Measurements from ENCODE around the gene PUM2. TPM values are rescaled to one million over a fixed set of nuclear protein-coding genes. Genes with fewer than 3 reads are reported as not detected.

PUM2 gene
- total and polyA plus RNA-seq, 2 of the 13 experiments (the other 11 are each of a cell fraction or from before 2014, with no cell fraction given): 69.6 to 69.8 TPM

DNA sequence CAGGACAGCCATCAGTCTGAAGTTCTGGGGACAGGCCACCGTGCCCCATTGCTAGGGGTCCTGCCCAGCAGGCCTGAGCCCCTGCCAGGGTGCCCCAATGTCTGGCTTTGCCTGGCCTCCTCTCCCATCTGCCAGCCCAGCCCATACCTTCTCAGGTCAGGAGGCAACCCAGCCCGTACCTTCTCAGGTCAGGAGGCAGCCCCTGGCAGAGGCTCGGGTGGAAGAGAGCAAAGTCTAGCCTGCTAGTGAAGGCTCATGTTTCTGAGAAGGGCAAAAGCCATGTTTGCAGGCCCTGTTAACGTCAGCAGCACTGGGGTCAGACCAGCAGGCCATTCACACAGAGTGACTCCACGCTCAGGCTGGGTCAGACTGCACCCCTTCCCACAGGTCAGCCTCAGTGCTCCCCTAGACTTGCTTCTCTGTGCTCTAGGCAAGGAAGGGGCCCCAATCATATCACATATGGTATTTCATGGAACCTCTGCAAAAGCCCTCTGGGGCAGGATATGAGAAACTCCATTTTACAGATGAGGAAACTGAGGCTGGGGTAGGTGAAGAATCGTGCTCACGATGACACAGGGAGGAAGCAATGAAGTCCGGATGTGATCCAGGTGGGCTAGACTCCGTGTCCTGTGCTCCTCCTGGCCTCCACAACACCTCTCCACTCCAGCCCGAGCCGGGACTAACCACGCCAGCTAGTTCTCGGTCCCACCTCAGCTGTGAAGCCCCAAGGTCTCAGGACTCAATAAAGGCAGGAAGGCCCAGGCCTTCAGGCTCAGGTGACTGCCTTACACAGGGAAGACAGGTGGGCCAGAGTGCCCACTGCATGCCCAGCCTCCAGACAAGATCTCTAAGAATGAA is 135.2 kb downstream of the PUM2 start (continued):
- TF ChIP-seq, protein P1, sequence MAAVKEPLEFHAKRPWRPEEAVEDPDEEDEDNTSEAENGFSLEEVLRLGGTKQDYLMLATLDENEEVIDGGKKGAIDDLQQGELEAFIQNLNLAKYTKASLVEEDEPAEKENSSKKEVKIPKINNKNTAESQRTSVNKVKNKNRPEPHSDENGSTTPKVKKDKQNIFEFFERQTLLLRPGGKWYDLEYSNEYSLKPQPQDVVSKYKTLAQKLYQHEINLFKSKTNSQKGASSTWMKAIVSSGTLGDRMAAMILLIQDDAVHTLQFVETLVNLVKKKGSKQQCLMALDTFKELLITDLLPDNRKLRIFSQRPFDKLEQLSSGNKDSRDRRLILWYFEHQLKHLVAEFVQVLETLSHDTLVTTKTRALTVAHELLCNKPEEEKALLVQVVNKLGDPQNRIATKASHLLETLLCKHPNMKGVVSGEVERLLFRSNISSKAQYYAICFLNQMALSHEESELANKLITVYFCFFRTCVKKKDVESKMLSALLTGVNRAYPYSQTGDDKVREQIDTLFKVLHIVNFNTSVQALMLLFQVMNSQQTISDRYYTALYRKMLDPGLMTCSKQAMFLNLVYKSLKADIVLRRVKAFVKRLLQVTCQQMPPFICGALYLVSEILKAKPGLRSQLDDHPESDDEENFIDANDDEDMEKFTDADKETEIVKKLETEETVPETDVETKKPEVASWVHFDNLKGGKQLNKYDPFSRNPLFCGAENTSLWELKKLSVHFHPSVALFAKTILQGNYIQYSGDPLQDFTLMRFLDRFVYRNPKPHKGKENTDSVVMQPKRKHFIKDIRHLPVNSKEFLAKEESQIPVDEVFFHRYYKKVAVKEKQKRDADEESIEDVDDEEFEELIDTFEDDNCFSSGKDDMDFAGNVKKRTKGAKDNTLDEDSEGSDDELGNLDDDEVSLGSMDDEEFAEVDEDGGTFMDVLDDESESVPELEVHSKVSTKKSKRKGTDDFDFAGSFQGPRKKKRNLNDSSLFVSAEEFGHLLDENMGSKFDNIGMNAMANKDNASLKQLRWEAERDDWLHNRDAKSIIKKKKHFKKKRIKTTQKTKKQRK (IDR thresholded peaks at IDR 0.05; ENCODE audit: low read length): no peak
- TF ChIP-seq, protein P2, sequence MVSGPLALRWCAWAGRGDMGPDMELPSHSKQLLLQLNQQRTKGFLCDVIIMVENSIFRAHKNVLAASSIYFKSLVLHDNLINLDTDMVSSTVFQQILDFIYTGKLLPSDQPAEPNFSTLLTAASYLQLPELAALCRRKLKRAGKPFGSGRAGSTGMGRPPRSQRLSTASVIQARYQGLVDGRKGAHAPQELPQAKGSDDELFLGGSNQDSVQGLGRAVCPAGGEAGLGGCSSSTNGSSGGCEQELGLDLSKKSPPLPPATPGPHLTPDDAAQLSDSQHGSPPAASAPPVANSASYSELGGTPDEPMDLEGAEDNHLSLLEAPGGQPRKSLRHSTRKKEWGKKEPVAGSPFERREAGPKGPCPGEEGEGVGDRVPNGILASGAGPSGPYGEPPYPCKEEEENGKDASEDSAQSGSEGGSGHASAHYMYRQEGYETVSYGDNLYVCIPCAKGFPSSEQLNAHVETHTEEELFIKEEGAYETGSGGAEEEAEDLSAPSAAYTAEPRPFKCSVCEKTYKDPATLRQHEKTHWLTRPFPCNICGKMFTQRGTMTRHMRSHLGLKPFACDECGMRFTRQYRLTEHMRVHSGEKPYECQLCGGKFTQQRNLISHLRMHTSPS (CRISPR knock-in tag; IDR thresholded peaks at IDR 0.05; ENCODE audit: low read depth): peak; percentile 98
- TF ChIP-seq ZNF510 (CRISPR knock-in tag; IDR thresholded peaks at IDR 0.05; ENCODE audit: low read depth) (peak; percentile 32; the same call in 1 of the 2 replicates), NFKB2 (CRISPR knock-in tag; IDR thresholded peaks at IDR 0.05; ENCODE audit: borderline replicate concordance) (peak; percentile 68; the same call in 1 of the 2 replicates), ZNF605 (CRISPR knock-in tag; IDR thresholded peaks at IDR 0.05) (0 out of 2 replicates have a peak, but pooled peaks have one; percentile 10), ZNF550 (CRISPR knock-in tag; IDR thresholded peaks at IDR 0.05; ENCODE audit: borderline replicate concordance) (no peak; the same call in 1 of the 2 replicates), ZNF354B (CRISPR knock-in tag; IDR thresholded peaks at IDR 0.05) (no peak), ZNF670 (CRISPR knock-in tag; IDR thresholded peaks at IDR 0.05; ENCODE audit: borderline replicate concordance) (peak; percentile 47; the same call in 1 of the 2 replicates), ZNF282 (IDR thresholded peaks at IDR 0.05; ENCODE audit: partially characterized antibody) (no peak), ZNF644 (CRISPR knock-in tag; IDR thresholded peaks at IDR 0.05; ENCODE audit: low read depth) (peak; percentile 85), PRMT3 (CRISPR knock-in tag; IDR thresholded peaks at IDR 0.05; ENCODE audit: borderline replicate concordance, low read depth) (no peak), ZNF788 (CRISPR knock-in tag; IDR thresholded peaks at IDR 0.05; ENCODE audit: borderline replicate concordance) (peak; percentile 81; the same call in 1 of the 2 replicates), TBX3 (IDR thresholded peaks at IDR 0.05; ENCODE audit: borderline replicate concordance) (no peak), KDM2A (CRISPR knock-in tag; IDR thresholded peaks at IDR 0.05; ENCODE audit: borderline replicate concordance, low read depth) (peak; percentile 70; the same call in 1 of the 2 replicates)
- TF ChIP-seq, protein P3, sequence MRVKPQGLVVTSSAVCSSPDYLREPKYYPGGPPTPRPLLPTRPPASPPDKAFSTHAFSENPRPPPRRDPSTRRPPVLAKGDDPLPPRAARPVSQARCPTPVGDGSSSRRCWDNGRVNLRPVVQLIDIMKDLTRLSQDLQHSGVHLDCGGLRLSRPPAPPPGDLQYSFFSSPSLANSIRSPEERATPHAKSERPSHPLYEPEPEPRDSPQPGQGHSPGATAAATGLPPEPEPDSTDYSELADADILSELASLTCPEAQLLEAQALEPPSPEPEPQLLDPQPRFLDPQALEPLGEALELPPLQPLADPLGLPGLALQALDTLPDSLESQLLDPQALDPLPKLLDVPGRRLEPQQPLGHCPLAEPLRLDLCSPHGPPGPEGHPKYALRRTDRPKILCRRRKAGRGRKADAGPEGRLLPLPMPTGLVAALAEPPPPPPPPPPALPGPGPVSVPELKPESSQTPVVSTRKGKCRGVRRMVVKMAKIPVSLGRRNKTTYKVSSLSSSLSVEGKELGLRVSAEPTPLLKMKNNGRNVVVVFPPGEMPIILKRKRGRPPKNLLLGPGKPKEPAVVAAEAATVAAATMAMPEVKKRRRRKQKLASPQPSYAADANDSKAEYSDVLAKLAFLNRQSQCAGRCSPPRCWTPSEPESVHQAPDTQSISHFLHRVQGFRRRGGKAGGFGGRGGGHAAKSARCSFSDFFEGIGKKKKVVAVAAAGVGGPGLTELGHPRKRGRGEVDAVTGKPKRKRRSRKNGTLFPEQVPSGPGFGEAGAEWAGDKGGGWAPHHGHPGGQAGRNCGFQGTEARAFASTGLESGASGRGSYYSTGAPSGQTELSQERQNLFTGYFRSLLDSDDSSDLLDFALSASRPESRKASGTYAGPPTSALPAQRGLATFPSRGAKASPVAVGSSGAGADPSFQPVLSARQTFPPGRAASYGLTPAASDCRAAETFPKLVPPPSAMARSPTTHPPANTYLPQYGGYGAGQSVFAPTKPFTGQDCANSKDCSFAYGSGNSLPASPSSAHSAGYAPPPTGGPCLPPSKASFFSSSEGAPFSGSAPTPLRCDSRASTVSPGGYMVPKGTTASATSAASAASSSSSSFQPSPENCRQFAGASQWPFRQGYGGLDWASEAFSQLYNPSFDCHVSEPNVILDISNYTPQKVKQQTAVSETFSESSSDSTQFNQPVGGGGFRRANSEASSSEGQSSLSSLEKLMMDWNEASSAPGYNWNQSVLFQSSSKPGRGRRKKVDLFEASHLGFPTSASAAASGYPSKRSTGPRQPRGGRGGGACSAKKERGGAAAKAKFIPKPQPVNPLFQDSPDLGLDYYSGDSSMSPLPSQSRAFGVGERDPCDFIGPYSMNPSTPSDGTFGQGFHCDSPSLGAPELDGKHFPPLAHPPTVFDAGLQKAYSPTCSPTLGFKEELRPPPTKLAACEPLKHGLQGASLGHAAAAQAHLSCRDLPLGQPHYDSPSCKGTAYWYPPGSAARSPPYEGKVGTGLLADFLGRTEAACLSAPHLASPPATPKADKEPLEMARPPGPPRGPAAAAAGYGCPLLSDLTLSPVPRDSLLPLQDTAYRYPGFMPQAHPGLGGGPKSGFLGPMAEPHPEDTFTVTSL (CRISPR knock-in tag; IDR thresholded peaks at IDR 0.05; ENCODE audit: borderline replicate concordance): peak; percentile 91; the same call in 1 of the 2 replicates
- TF ChIP-seq, protein P4, sequence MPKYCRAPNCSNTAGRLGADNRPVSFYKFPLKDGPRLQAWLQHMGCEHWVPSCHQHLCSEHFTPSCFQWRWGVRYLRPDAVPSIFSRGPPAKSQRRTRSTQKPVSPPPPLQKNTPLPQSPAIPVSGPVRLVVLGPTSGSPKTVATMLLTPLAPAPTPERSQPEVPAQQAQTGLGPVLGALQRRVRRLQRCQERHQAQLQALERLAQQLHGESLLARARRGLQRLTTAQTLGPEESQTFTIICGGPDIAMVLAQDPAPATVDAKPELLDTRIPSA (CRISPR knock-in tag; IDR thresholded peaks at IDR 0.05; ENCODE audit: borderline replicate concordance): no peak
